HepG2 (cell line): Measurements from ENCODE around the gene USP12. TPM values are rescaled to one million over a fixed set of nuclear protein-coding genes. Genes with fewer than 3 reads are reported as not detected.

Experiments
- CENPT ChIP-seq: sonication (generic); formaldehyde crosslinking; IDR thresholded peaks from 2 replicates; pipeline ENCODE4 v1.8.0; 2022; ENCODE audit warnings: low read depth, mild to moderate bottlenecking, moderate library complexity, missing genetic modification reagents
- FOSL1 ChIP-seq: sonication (generic); formaldehyde crosslinking; IDR thresholded peaks from 2 replicates; pipeline ENCODE4 v1.9.0; 2021; ENCODE audit warnings: missing genetic modification reagents, borderline replicate concordance
- HIVEP1 ChIP-seq: sonication (generic); formaldehyde crosslinking; IDR thresholded peaks from 2 replicates; pipeline ENCODE4 v1.4.0; 2020; ENCODE audit warnings: mild to moderate bottlenecking, missing genetic modification reagents
- HNRNPLL ChIP-seq: fragments of 200-400 bp; formaldehyde crosslinking; IDR thresholded peaks from 2 replicates; pipeline ENCODE4 v1.6.1; 2017; ENCODE audit warnings: mild to moderate bottlenecking, low read depth, low read length; ENCODE audit not compliant: poor library complexity, severe bottlenecking
- KDM5A ChIP-seq: fragments of 200-600 bp; sonication (generic); IDR thresholded peaks from 2 replicates; pipeline ENCODE4 v1.7.0; 2018; ENCODE audit warnings: antibody characterized with exemption, mild to moderate bottlenecking, low read length, borderline replicate concordance
- NCOA1 ChIP-seq: sonication (generic); formaldehyde crosslinking; IDR thresholded peaks from 2 replicates; pipeline ENCODE4 v1.9.0; 2021; ENCODE audit warnings: missing genetic modification reagents
- NFIC ChIP-seq: IDR thresholded peaks from 2 replicates; pipeline ENCODE4 v1.6.1; 2012; ENCODE audit warnings: mild to moderate bottlenecking, low read length, inconsistent platforms
- PHF20 ChIP-seq: sonication (generic); formaldehyde crosslinking; IDR thresholded peaks from 2 replicates; pipeline ENCODE4 v1.5.0; 2020; ENCODE audit warnings: mild to moderate bottlenecking, missing genetic modification reagents
- SALL1 ChIP-seq: sonication (generic); formaldehyde crosslinking; IDR thresholded peaks from 2 replicates; pipeline ENCODE4 v1.8.0; 2022; ENCODE audit warnings: mild to moderate bottlenecking, missing genetic modification reagents
- SALL2 ChIP-seq: sonication (generic); formaldehyde crosslinking; IDR thresholded peaks from 2 replicates; pipeline ENCODE4 v1.8.1; 2023; ENCODE audit warnings: mild to moderate bottlenecking, missing genetic modification reagents, inconsistent platforms
- STAG1 ChIP-seq: sonication (generic); formaldehyde crosslinking; IDR thresholded peaks from 2 replicates; pipeline ENCODE4 v1.4.0; 2020; ENCODE audit warnings: missing genetic modification reagents
- TARDBP ChIP-seq: sonication (generic); formaldehyde crosslinking; IDR thresholded peaks from 2 replicates; pipeline ENCODE4 v1.8.0; 2022; ENCODE audit warnings: mild to moderate bottlenecking, missing genetic modification reagents
- XBP1 ChIP-seq: sonication (generic); formaldehyde crosslinking; IDR thresholded peaks from 2 replicates; pipeline ENCODE4 v1.5.0; 2020; ENCODE audit warnings: missing genetic modification reagents
- ZBTB4 ChIP-seq: sonication (generic); formaldehyde crosslinking; IDR thresholded peaks from 2 replicates; pipeline ENCODE4 v1.4.0; 2020; ENCODE audit warnings: missing genetic modification reagents, mild to moderate bottlenecking, borderline replicate concordance
- ZFX ChIP-seq: sonication (generic); formaldehyde crosslinking; IDR thresholded peaks from 2 replicates; pipeline ENCODE4 v1.4.0; 2020; ENCODE audit warnings: mild to moderate bottlenecking, low read depth, missing genetic modification reagents, moderate library complexity
- ZNF292 ChIP-seq: sonication (generic); formaldehyde crosslinking; IDR thresholded peaks from 2 replicates; pipeline ENCODE4 v1.8.1; 2022; ENCODE audit warnings: mild to moderate bottlenecking, low read depth, missing genetic modification reagents, borderline replicate concordance
- ZNF556 ChIP-seq: sonication (generic); formaldehyde crosslinking; IDR thresholded peaks from 2 replicates; pipeline ENCODE4 v1.4.0; 2020; ENCODE audit warnings: mild to moderate bottlenecking, missing genetic modification reagents, borderline replicate concordance
- ZNF597 ChIP-seq: sonication (generic); formaldehyde crosslinking; IDR thresholded peaks from 2 replicates; pipeline ENCODE4 v1.5.0; 2020; ENCODE audit warnings: missing genetic modification reagents
- ZNF768 ChIP-seq: sonication (generic); formaldehyde crosslinking; IDR thresholded peaks from 2 replicates; pipeline ENCODE4 v1.4.0; 2020; ENCODE audit warnings: missing genetic modification reagents
- ZSCAN29 ChIP-seq: sonication (generic); formaldehyde crosslinking; conservative IDR thresholded peaks from 2 replicates; pipeline ENCODE4 v1.4.0; 2020; ENCODE audit warnings: mild to moderate bottlenecking, missing genetic modification reagents
- polyA plus RNA-seq, 8 experiments: library from polyadenylated mRNA; depleted of rRNA in 3 of 8; stranded (reverse) in 7 of 8; unstranded in 1 of 8; fragments of >200 nt; fragmentation: Illumina TruSeq in 4 of 8; extraction: Trizol in 4 of 8; gene quantifications; 2 replicates each; pipeline versions ENCODE4 v1.2.1 to v1.2.3, GENCODE V29; 2011 to 2016; ENCODE audit warnings: low read depth in 4 of 8, missing spikeins in 1 of 8, mixed read lengths in 1 of 8; ENCODE audit not compliant: insufficient read depth in 1 of 8
- total RNA-seq, 5 experiments: library from RNA; depleted of rRNA; stranded (reverse); fragments of >200 nt; fragmentation: Illumina TruSeq; extraction: Trizol; gene quantifications; 2 replicates each; pipeline ENCODE4 v1.2.3, GENCODE V29; 2016; ENCODE audit warnings: low read depth in 1 of 5
- TF ChIP-seq, protein P1 (sequence below): sonication (generic); formaldehyde crosslinking; IDR thresholded peaks from 2 replicates; pipeline ENCODE4 v1.8.0; 2022; ENCODE audit warnings: mild to moderate bottlenecking, missing genetic modification reagents, borderline replicate concordance
- TF ChIP-seq, protein P2 (sequence below): sonication (generic); formaldehyde crosslinking; IDR thresholded peaks from 2 replicates; pipeline ENCODE4 v1.5.0; 2020; ENCODE audit warnings: mild to moderate bottlenecking, missing genetic modification reagents, moderate library complexity

The USP12 gene
- total and polyA plus RNA-seq, 2 of the 13 experiments (the other 11 are each of a cell fraction or from before 2014, with no cell fraction given): 9.8 to 19.5 TPM

- TF ChIP-seq, protein P1, sequence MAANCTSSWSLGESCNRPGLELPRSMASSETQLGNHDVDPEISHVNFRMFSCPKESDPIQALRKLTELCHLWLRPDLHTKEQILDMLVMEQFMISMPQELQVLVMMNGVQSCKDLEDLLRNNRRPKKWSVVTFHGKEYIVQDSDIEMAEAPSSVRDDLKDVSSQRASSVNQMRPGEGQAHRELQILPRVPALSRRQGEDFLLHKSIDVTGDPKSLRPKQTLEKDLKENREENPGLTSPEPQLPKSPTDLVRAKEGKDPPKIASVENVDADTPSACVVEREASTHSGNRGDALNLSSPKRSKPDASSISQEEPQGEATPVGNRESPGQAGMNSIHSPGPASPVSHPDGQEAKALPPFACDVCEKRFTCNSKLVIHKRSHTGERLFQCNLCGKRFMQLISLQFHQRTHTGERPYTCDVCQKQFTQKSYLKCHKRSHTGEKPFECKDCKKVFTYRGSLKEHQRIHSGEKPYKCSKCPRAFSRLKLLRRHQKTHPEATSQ: 0 out of 2 replicates have a peak, but pooled peaks have one; percentile 28
- TF ChIP-seq ZSCAN29 (CRISPR knock-in tag) (no peak), KDM5A (no peak), TARDBP (CRISPR knock-in tag) (no peak; the same call in 1 of the 2 replicates), NFIC (no peak), ZBTB4 (CRISPR knock-in tag) (no peak), ZNF597 (CRISPR knock-in tag) (no peak), HNRNPLL (no peak), SALL2 (CRISPR knock-in tag) (no peak), ZFX (CRISPR knock-in tag) (peak; percentile 20; the same call in 1 of the 2 replicates), FOSL1 (CRISPR knock-in tag) (no peak), ZNF556 (CRISPR knock-in tag) (no peak), SALL1 (CRISPR knock-in tag) (0 out of 2 replicates have a peak, but pooled peaks have one; percentile 27), XBP1 (CRISPR knock-in tag) (no peak), HIVEP1 (CRISPR knock-in tag) (no peak), NCOA1 (CRISPR knock-in tag) (no peak), PHF20 (CRISPR knock-in tag) (no peak), ZNF768 (CRISPR knock-in tag) (no peak), CENPT (no peak), ZNF292 (CRISPR knock-in tag) (0 out of 2 replicates have a peak, but pooled peaks have one; percentile 49), STAG1 (CRISPR knock-in tag) (peak; percentile 46)
- TF ChIP-seq, protein P2, sequence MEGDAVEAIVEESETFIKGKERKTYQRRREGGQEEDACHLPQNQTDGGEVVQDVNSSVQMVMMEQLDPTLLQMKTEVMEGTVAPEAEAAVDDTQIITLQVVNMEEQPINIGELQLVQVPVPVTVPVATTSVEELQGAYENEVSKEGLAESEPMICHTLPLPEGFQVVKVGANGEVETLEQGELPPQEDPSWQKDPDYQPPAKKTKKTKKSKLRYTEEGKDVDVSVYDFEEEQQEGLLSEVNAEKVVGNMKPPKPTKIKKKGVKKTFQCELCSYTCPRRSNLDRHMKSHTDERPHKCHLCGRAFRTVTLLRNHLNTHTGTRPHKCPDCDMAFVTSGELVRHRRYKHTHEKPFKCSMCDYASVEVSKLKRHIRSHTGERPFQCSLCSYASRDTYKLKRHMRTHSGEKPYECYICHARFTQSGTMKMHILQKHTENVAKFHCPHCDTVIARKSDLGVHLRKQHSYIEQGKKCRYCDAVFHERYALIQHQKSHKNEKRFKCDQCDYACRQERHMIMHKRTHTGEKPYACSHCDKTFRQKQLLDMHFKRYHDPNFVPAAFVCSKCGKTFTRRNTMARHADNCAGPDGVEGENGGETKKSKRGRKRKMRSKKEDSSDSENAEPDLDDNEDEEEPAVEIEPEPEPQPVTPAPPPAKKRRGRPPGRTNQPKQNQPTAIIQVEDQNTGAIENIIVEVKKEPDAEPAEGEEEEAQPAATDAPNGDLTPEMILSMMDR (CRISPR knock-in tag): peak; percentile 53
These were observed 46.0 kb downstream of the USP12 start (continued) for GRCh38 chr13:27125357-27126282.
